GM18517 (cell line): Measurements from ENCODE around the gene ATXN1.
A peak's percentile ranks its signal among the peaks of the same experiment; 100 is the strongest.
"Not testable (repeated sequence)": the region's sequence is repeated elsewhere in the genome, so short reads cannot be mapped to it uniquely, and the experiment has no call there.

ENCODE experiments used
- ATAC-seq: cut with Tn5 transposase; IDR thresholded peaks from one replicate; pipeline ENCODE4 v1.9.1; 2021; ENCODE audit warnings: mild to moderate bottlenecking, moderate library complexity; ENCODE audit not compliant: unreplicated experiment

ATXN1 gene

GRCh38 chr6:16657768-16658167 is 103.5 kb downstream of the ATXN1 start:
- ATAC-seq, result peak; percentile 48

- no peak for ATAC-seq
Observed at GRCh38 chr6:16656451-16656850, 104.8 kb downstream of the ATXN1 start.

- no peak for ATAC-seq
Observed at GRCh38 chr6:16654701-16655100, 106.6 kb downstream of the ATXN1 start.

- ATAC-seq, result no peak
Observed at GRCh38 chr6:16653226-16653625, 108.0 kb downstream of the ATXN1 start.

GRCh38 chr6:16651871-16652270 is 109.4 kb downstream of the ATXN1 start:
- ATAC-seq, result peak; percentile 90

GRCh38 chr6:16649890-16650289 is 111.4 kb downstream of the ATXN1 start:
- ATAC-seq, result no peak

- no peak for ATAC-seq
Observed at GRCh38 chr6:16649241-16649640, 112.0 kb downstream of the ATXN1 start.

- ATAC-seq, result no peak
Observed at GRCh38 chr6:16648003-16648402, 113.3 kb downstream of the ATXN1 start.

GRCh38 chr6:16647422-16647821 is 113.8 kb downstream of the ATXN1 start:
- no peak for ATAC-seq

GRCh38 chr6:16644540-16645250 is 116.6 kb downstream of the ATXN1 start:
- no peak for ATAC-seq

GRCh38 chr6:16639684-16640480 is 121.4 kb downstream of the ATXN1 start:
- no peak for ATAC-seq

GRCh38 chr6:16637635-16638034 is 123.6 kb downstream of the ATXN1 start:
- no peak for ATAC-seq

GRCh38 chr6:16635810-16636602 is 125.3 kb downstream of the ATXN1 start:
- no peak for ATAC-seq

- ATAC-seq, result no peak
Observed at GRCh38 chr6:16635291-16635809, 125.9 kb downstream of the ATXN1 start.

- ATAC-seq, result no peak
Observed at GRCh38 chr6:16634855-16635254, 126.4 kb downstream of the ATXN1 start.

GRCh38 chr6:16633961-16634360 is 127.3 kb downstream of the ATXN1 start:
- ATAC-seq, result no peak

- no peak for ATAC-seq
Observed at GRCh38 chr6:16633465-16633864, 127.8 kb downstream of the ATXN1 start.

GRCh38 chr6:16632101-16632500 is 129.2 kb downstream of the ATXN1 start:
- no peak for ATAC-seq

- ATAC-seq, result no peak
Observed at GRCh38 chr6:16630026-16630643, 131.1 kb downstream of the ATXN1 start.

- not testable (repeated sequence) for ATAC-seq
Observed at GRCh38 chr6:16628580-16628979, 132.7 kb downstream of the ATXN1 start.

- ATAC-seq, result no peak
Observed at GRCh38 chr6:16626650-16627049, 134.6 kb downstream of the ATXN1 start.
